Measurements from ENCODE around the gene LY6G5C. TPM values are rescaled to one million over a fixed set of nuclear protein-coding genes. Genes with fewer than 3 reads are reported as not detected.

The LY6G5C gene
- total RNA-seq, 1 donor from 2014 or later: not detected

DNA sequence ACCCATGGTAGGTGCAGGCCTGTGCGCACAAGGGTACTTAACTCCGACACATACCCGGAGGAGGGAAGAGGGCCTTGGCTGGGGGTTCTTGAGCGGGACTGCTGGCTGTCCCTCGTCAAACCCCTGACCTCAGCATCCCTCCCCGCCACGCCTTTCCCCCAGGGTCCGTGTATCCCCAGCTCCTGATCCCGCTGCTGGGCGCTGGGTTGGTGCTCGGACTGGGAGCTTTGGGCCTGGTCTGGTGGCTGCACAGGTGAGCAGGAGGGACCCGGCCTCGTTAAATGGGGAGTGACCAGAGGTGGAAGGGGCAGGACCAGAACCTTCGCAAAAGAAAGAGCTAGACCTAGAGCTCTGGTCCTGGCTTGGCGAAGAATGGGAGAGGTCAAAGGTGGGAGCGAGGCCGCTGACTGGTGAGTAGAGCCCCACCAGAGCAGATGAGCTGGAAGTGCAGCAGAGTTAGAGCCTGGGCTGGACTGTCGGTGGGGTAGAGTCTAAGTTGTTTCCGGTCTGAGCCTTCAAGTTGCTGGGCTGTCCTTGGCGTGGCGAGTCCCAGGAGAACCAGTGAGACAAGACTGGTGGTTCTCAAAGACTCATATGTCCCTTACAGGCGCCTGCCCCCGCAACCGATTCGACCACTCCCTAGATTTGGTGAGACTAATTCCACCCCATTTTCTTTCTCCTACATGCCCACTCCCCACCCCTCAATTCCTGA, 43.3 kb upstream of the LY6G5C start:
- peaks cover 8 to 11% (median 11%) of the 10 kb centered on the region in 3 donors for H3K4me1 ChIP-seq (ENCODE audit: control insufficient read depth in 3 of 3, insufficient read depth in 3 of 3, low read length in 3 of 3)
- no peak overlapping the region for H3K4me3 ChIP-seq (ENCODE audit: low read length in 3 of 3)
- no peak overlapping the region for H3K27ac ChIP-seq (ENCODE audit: low read depth, low read length)

DNA sequence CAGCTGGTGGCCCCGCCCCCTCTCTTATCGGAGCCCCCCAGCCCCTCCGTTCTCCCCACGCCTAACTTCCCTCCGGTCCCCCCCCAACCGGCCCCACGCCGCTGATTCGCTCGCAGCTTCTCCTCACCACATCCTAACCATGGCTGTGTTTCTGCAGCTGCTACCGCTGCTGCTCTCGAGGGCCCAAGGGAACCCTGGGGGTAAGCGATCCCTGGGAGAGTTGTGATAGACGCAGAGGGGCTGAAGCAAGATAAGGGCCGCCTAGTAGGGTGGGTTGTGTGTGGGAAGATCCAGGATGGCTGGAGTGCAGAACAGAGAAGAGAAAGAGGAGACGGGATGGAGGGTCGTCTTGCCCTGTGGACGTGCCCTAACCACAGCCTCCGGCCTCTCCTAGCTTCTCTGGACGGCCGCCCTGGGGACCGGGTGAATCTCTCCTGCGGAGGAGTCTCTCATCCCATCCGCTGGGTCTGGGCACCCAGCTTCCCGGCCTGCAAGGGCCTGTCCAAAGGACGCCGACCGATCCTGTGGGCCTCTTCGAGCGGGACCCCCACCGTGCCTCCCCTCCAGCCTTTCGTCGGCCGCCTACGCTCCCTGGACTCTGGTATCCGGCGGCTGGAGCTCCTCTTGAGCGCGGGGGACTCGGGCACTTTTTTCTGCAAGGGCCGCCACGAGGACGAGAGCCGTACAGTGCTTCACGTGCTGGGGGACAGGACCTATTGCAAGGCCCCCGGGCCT, 42.5 kb upstream of the LY6G5C start, which contains the start of gene MPIG6B:
Gene MPIG6B, plus strand, starts transcription at position 129 of the 735 bp plus-strand sequence. Its CDS starts 11 bp downstream, at position 140.
- Histone ChIP-seq H3K9me3 (ENCODE audit: control insufficient read depth in 3 of 3, low read length in 3 of 3) (no peaks in the 10 kb centered on the region), H3K4me3 (ENCODE audit: low read length in 3 of 3) (no peak within 1 kb of the TSS), H3K36me3 (ENCODE audit: control insufficient read depth in 3 of 3, insufficient read depth in 3 of 3, low read length in 3 of 3) (peaks cover 9 to 15% (median 10%) of the 10 kb centered on the region in 3 donors), H3K9ac (ENCODE audit: low read depth in 1 of 3, low read length in 3 of 3) (no peak within 1 kb of the TSS), H3K4me1 (ENCODE audit: control insufficient read depth in 3 of 3, insufficient read depth in 3 of 3, low read length in 3 of 3) (peaks cover under 1 to 4% (median 4%) of the 10 kb centered on the region in 3 donors), H3K27ac (ENCODE audit: low read depth, low read length) (no peak within 1 kb of the TSS), H3K27me3 (ENCODE audit: control insufficient read depth in 3 of 3, insufficient read depth in 3 of 3, low read length in 3 of 3) (no peaks in the 10 kb centered on the region)

More for the DNA sequence above, 43.3 kb upstream of the LY6G5C start:
- Histone ChIP-seq H3K9ac (ENCODE audit: low read depth in 1 of 3, low read length in 3 of 3) (no peak overlapping the region), H3K36me3 (ENCODE audit: control insufficient read depth in 3 of 3, insufficient read depth in 3 of 3, low read length in 3 of 3) (peaks cover 9 to 15% (median 10%) of the 10 kb centered on the region in 3 donors), H3K9me3 (ENCODE audit: control insufficient read depth in 3 of 3, low read length in 3 of 3) (no peaks in the 10 kb centered on the region), H3K27me3 (ENCODE audit: control insufficient read depth in 3 of 3, insufficient read depth in 3 of 3, low read length in 3 of 3) (no peaks in the 10 kb centered on the region)

DNA sequence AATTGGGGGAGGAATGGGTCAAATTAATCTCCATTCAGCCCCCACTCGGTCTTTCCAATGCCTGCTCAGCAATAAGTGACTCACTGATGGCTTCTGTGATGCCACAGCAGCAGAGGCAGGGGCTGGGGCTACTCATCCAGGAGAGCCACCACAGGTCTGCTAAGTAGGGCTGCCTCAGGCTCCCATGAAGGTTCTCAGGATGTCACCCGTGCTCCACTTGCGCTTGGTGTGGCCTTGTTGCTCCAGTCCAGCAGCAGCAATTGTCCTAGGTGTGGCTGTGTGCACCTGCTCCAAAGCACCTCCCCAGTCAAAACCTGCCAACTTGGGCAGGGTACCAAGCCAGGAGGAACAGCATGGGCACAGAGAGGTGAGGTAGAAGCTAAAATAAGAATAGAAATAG, 41.3 kb upstream of the LY6G5C start:
- H3K9me3 ChIP-seq (ENCODE audit: control insufficient read depth in 3 of 3, low read length in 3 of 3): no peaks in the 10 kb centered on the region

DNA sequence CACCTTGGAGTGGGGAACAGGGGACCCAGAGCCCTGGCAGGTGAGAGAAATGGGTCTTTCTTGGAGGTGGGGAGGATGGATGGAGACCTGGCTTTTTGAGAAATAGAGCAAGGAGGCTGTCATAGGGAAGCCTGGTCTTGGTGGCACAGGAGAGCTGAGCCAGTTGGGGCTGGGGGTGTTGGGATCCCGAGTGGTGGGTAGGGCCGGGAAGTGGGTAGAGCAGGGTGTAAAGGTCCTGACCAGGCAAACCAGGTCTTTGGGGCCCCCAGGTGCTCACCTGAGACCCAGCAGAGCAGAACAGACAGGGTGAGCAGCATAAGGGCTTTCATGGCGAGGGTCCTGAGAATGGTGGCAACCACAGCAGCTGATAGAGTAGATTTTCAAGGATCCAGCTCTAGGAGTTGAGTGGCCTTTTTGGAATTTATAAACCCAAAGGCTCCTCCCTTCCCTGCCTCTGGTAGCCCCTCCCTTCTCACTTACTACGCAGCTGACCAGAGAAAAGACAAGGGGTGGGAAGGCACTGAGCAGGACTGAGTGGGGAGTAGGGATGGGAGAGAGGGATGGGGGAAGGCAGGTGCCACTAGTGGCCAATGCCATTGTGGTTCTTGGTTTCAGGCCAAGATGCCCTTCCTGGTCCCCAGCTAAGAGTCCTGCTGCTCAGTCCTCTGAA, 40.6 kb upstream of the LY6G5C start, which contains the start of gene LY6G6C:
Gene LY6G6C, minus strand, starts transcription at position 396 of the 670 bp plus-strand sequence. Its CDS starts 67 bp downstream, at position 329.
- Histone ChIP-seq H3K9ac (ENCODE audit: low read depth in 1 of 3, low read length in 3 of 3) (no peak within 1 kb of the TSS), H3K27ac (ENCODE audit: low read depth, low read length) (no peak within 1 kb of the TSS), H3K36me3 (ENCODE audit: control insufficient read depth in 3 of 3, insufficient read depth in 3 of 3, low read length in 3 of 3) (peaks cover 2 to 7% (median 6%) of the 10 kb centered on the region in 3 donors), H3K4me1 (ENCODE audit: control insufficient read depth in 3 of 3, insufficient read depth in 3 of 3, low read length in 3 of 3) (no peaks in the 10 kb centered on the region), H3K27me3 (ENCODE audit: control insufficient read depth in 3 of 3, insufficient read depth in 3 of 3, low read length in 3 of 3) (no peaks in the 10 kb centered on the region), H3K4me3 (ENCODE audit: low read length in 3 of 3) (no peak within 1 kb of the TSS), H3K9me3 (ENCODE audit: control insufficient read depth in 3 of 3, low read length in 3 of 3) (no peaks in the 10 kb centered on the region)

More for the DNA sequence above, 41.3 kb upstream of the LY6G5C start:
- Histone ChIP-seq H3K4me1 (ENCODE audit: control insufficient read depth in 3 of 3, insufficient read depth in 3 of 3, low read length in 3 of 3) (no peaks in the 10 kb centered on the region), H3K27ac (ENCODE audit: low read depth, low read length) (no peak overlapping the region), H3K9ac (ENCODE audit: low read depth in 1 of 3, low read length in 3 of 3) (no peak overlapping the region), H3K27me3 (ENCODE audit: control insufficient read depth in 3 of 3, insufficient read depth in 3 of 3, low read length in 3 of 3) (no peaks in the 10 kb centered on the region), H3K4me3 (ENCODE audit: low read length in 3 of 3) (no peak overlapping the region), H3K36me3 (ENCODE audit: control insufficient read depth in 3 of 3, insufficient read depth in 3 of 3, low read length in 3 of 3) (peaks cover 6 to 13% (median 9%) of the 10 kb centered on the region in 3 donors)

DNA sequence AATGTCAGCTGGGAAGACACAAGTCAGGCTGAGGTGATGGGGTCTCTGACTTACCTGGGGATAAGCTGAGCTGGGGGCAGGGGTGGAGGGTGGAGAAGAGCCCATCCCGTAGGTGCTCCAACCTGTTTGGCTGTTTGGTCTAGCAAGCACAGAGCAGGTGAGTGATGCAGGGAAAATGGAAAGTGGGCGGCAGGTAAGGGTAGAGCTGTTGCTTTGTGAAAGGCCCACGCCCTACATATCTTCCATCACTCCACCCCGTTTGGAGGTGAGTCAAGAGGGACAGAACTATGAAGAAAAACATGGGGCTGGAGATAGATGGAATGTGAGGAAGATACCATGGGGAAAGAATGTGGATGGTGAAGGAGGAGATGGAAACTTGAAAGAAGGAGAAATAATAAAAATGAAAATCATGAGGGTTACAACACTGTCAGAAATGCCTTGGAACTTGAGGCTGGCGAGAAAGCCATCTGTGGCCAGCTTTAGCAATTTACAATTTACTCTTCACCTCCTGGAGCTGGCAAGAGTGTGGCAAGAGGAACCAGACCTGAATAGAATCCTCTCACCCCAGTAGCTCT, 39.4 kb upstream of the LY6G5C start:
- no peak overlapping the region for H3K27ac ChIP-seq (ENCODE audit: low read depth, low read length)
- H3K36me3 ChIP-seq (ENCODE audit: control insufficient read depth in 3 of 3, insufficient read depth in 3 of 3, low read length in 3 of 3): no peaks in the 10 kb centered on the region
- H3K9me3 ChIP-seq (ENCODE audit: control insufficient read depth in 3 of 3, low read length in 3 of 3): no peaks in the 10 kb centered on the region
- peaks cover 0 to under 1% (median 0%) of the 10 kb centered on the region in 3 donors for H3K4me1 ChIP-seq (ENCODE audit: control insufficient read depth in 3 of 3, insufficient read depth in 3 of 3, low read length in 3 of 3)
- no peak overlapping the region for H3K4me3 ChIP-seq (ENCODE audit: low read length in 3 of 3)
- no peaks in the 10 kb centered on the region for H3K27me3 ChIP-seq (ENCODE audit: control insufficient read depth in 3 of 3, insufficient read depth in 3 of 3, low read length in 3 of 3)
- H3K9ac ChIP-seq (ENCODE audit: low read depth in 1 of 3, low read length in 3 of 3): no peak overlapping the region

DNA sequence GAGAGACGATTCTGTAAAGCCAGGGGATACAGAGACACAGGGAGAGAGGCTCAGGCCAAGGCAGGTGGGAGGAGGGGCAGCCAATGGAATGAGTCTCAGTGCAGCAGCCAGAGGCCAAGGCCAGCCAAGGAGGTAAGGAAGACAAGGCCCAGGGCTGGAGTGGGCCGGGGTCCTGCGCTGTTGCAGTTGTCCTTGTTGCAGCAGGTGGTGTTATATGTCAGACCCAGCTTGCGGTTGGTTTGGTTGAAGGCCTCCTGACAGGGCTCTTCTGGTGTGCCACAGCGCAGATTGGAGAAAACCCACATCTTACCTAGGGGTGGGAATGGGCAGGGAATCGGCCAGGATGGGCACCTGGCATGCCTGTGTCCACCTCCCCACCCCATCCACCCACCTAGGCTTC, 38.1 kb upstream of the LY6G5C start:
- Histone ChIP-seq H3K9me3 (ENCODE audit: control insufficient read depth in 3 of 3, low read length in 3 of 3) (no peaks in the 10 kb centered on the region), H3K36me3 (ENCODE audit: control insufficient read depth in 3 of 3, insufficient read depth in 3 of 3, low read length in 3 of 3) (no peaks in the 10 kb centered on the region), H3K9ac (ENCODE audit: low read depth in 1 of 3, low read length in 3 of 3) (no peak overlapping the region), H3K4me3 (ENCODE audit: low read length in 3 of 3) (no peak overlapping the region), H3K27ac (ENCODE audit: low read depth, low read length) (no peak overlapping the region), H3K4me1 (ENCODE audit: control insufficient read depth in 3 of 3, insufficient read depth in 3 of 3, low read length in 3 of 3) (peaks cover 0 to 5% (median 0%) of the 10 kb centered on the region in 3 donors), H3K27me3 (ENCODE audit: control insufficient read depth in 3 of 3, insufficient read depth in 3 of 3, low read length in 3 of 3) (no peaks in the 10 kb centered on the region)

DNA sequence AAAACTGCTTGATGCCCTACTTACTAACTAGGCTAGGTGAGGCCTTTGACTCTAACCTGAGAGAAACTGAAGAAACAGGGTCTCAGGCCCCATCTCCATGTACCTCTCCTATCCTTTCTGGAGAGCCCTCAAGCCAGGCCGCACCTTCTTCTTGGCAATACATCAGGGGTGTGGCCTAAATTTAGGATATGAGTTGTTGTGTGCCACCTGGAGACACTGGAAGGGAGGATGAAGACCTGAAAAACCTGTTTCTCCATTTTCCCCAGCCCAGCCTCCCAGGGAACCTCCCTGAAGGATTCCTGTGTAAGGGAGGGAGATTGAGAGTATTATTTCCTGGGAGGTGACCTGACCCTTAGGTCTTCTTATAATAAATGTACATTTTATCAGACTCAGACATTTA, 37.4 kb upstream of the LY6G5C start:
- no peak overlapping the region for H3K9ac ChIP-seq (ENCODE audit: low read depth in 1 of 3, low read length in 3 of 3)
- no peak overlapping the region for H3K27ac ChIP-seq (ENCODE audit: low read depth, low read length)
- no peaks in the 10 kb centered on the region for H3K36me3 ChIP-seq (ENCODE audit: control insufficient read depth in 3 of 3, insufficient read depth in 3 of 3, low read length in 3 of 3)
- H3K9me3 ChIP-seq (ENCODE audit: control insufficient read depth in 3 of 3, low read length in 3 of 3): no peaks in the 10 kb centered on the region
- no peaks in the 10 kb centered on the region for H3K27me3 ChIP-seq (ENCODE audit: control insufficient read depth in 3 of 3, insufficient read depth in 3 of 3, low read length in 3 of 3)
- H3K4me3 ChIP-seq (ENCODE audit: low read length in 3 of 3): no peak overlapping the region
- H3K4me1 ChIP-seq (ENCODE audit: control insufficient read depth in 3 of 3, insufficient read depth in 3 of 3, low read length in 3 of 3): peaks cover 0 to 5% (median 0%) of the 10 kb centered on the region in 3 donors

DNA sequence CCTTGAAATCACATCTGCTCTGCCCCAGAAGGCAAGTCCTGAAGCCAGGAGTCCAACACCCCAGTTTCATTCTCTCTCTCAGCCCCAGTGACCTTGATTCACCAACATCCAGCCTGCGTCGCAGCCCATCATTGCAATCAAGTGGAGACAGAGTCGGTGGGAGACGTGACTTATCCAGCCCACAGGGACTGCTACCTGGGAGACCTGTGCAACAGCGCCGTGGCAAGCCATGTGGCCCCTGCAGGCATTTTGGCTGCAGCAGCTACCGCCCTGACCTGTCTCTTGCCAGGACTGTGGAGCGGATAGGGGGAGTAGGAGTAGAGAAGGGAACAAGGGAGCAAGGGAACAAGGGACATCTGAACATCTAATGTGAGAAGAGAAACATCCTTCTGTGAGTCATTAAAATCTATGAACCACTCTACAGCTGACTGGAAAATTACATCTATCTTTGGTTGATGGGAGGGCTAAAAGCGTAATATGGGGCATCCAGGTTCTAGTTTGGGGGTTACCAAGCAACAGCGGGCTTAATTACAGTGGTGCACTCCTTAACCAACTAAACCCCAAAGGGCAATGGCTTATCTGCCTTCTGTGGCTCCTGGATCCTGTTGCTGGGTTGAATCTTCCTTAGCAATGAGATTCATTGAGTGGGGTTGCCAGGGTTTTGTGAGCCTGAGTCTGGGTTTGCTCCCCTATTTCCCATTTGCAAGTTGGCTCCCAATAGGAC, 36.8 kb upstream of the LY6G5C start:
- Histone ChIP-seq H3K27me3 (ENCODE audit: control insufficient read depth in 3 of 3, insufficient read depth in 3 of 3, low read length in 3 of 3) (no peaks in the 10 kb centered on the region), H3K36me3 (ENCODE audit: control insufficient read depth in 3 of 3, insufficient read depth in 3 of 3, low read length in 3 of 3) (no peaks in the 10 kb centered on the region), H3K4me1 (ENCODE audit: control insufficient read depth in 3 of 3, insufficient read depth in 3 of 3, low read length in 3 of 3) (peaks cover 0 to 5% (median 0%) of the 10 kb centered on the region in 3 donors), H3K27ac (ENCODE audit: low read depth, low read length) (no peak overlapping the region), H3K4me3 (ENCODE audit: low read length in 3 of 3) (no peak overlapping the region), H3K9ac (ENCODE audit: low read depth in 1 of 3, low read length in 3 of 3) (no peak overlapping the region), H3K9me3 (ENCODE audit: control insufficient read depth in 3 of 3, low read length in 3 of 3) (no peaks in the 10 kb centered on the region)
